Activated naive CD8-positive, alpha-beta T cell (primary cell): ENCODE data around the gene FMN2.
"Not testable (repeated sequence)": the region's sequence is repeated elsewhere in the genome, so short reads cannot be mapped to it uniquely, and the experiment has no call there.

ENCODE experiments used
- H3K27ac Mint-ChIP-seq: one replicate; pipeline ENCODE4 v1.8.0; 2021; ENCODE audit warnings: mixed read lengths
- H3K27me3 Mint-ChIP-seq: one replicate; pipeline ENCODE4 v1.8.0; 2021; ENCODE audit warnings: mixed read lengths
- H3K36me3 Mint-ChIP-seq: one replicate; pipeline ENCODE4 v1.8.0; 2021; ENCODE audit warnings: mixed read lengths
- H3K4me1 Mint-ChIP-seq: one replicate; pipeline ENCODE4 v1.8.0; 2021; ENCODE audit warnings: low read depth, mixed read lengths
- H3K4me3 Mint-ChIP-seq: one replicate; pipeline ENCODE4 v1.8.0; 2021; ENCODE audit warnings: mild to moderate bottlenecking, mixed read lengths
- H3K9me3 Mint-ChIP-seq: one replicate; pipeline ENCODE4 v1.8.0; 2021; ENCODE audit warnings: low read depth, mixed read lengths

FMN2 gene

GRCh38 chr1:240306673-240307072 is 215.0 kb downstream of the FMN2 start:
- Mint-ChIP-seq H3K4me3 (no peak overlapping the region), H3K27me3 (no peaks in the 10 kb centered on the region)

GRCh38 chr1:240308096-240308495 is 216.4 kb downstream of the FMN2 start:
- no peak overlapping the region for H3K27ac Mint-ChIP-seq
- no peak overlapping the region for H3K4me3 Mint-ChIP-seq
- H3K4me1 Mint-ChIP-seq: no peaks in the 10 kb centered on the region
- H3K36me3 Mint-ChIP-seq: no peaks in the 10 kb centered on the region
- no peaks in the 10 kb centered on the region for H3K9me3 Mint-ChIP-seq
- H3K27me3 Mint-ChIP-seq: no peaks in the 10 kb centered on the region

More at GRCh38 chr1:240306673-240307072, 215.0 kb downstream of the FMN2 start:
- Mint-ChIP-seq H3K4me1 (no peaks in the 10 kb centered on the region), H3K36me3 (no peaks in the 10 kb centered on the region), H3K27ac (no peak overlapping the region), H3K9me3 (peaks cover 3% of the 10 kb centered on the region)

GRCh38 chr1:240309769-240310168 is 218.1 kb downstream of the FMN2 start:
- Mint-ChIP-seq H3K4me1 (no peaks in the 10 kb centered on the region), H3K4me3 (no peak overlapping the region), H3K9me3 (no peaks in the 10 kb centered on the region), H3K27me3 (no peaks in the 10 kb centered on the region), H3K27ac (no peak overlapping the region), H3K36me3 (no peaks in the 10 kb centered on the region)

- no peak overlapping the region for H3K27ac Mint-ChIP-seq
- H3K9me3 Mint-ChIP-seq: no peaks in the 10 kb centered on the region
- H3K36me3 Mint-ChIP-seq: no peaks in the 10 kb centered on the region
- H3K27me3 Mint-ChIP-seq: no peaks in the 10 kb centered on the region
- H3K4me1 Mint-ChIP-seq: no peaks in the 10 kb centered on the region
- H3K4me3 Mint-ChIP-seq: no peak overlapping the region
Observed at GRCh38 chr1:240310226-240310925, 218.7 kb downstream of the FMN2 start.

GRCh38 chr1:240312872-240313271 is 221.2 kb downstream of the FMN2 start:
- H3K27ac Mint-ChIP-seq: no peak overlapping the region
- H3K27me3 Mint-ChIP-seq: no peaks in the 10 kb centered on the region
- H3K4me1 Mint-ChIP-seq: no peaks in the 10 kb centered on the region
- no peak overlapping the region for H3K4me3 Mint-ChIP-seq
- H3K36me3 Mint-ChIP-seq: no peaks in the 10 kb centered on the region
- peaks cover 5% of the 10 kb centered on the region for H3K9me3 Mint-ChIP-seq

GRCh38 chr1:240314845-240315801 is 223.4 kb downstream of the FMN2 start:
- Mint-ChIP-seq H3K27me3 (no peaks in the 10 kb centered on the region), H3K4me3 (no peak overlapping the region), H3K27ac (no peak overlapping the region), H3K36me3 (no peaks in the 10 kb centered on the region), H3K9me3 (peaks cover 14% of the 10 kb centered on the region), H3K4me1 (no peaks in the 10 kb centered on the region)

GRCh38 chr1:240319998-240320397 is 228.3 kb downstream of the FMN2 start:
- Mint-ChIP-seq H3K27me3 (peaks cover 7% of the 10 kb centered on the region), H3K4me3 (no peak overlapping the region), H3K9me3 (peaks cover 14% of the 10 kb centered on the region), H3K4me1 (no peaks in the 10 kb centered on the region), H3K36me3 (no peaks in the 10 kb centered on the region), H3K27ac (no peak overlapping the region)

GRCh38 chr1:240320659-240321058 is 229.0 kb downstream of the FMN2 start:
- Mint-ChIP-seq H3K27me3 (peaks cover 7% of the 10 kb centered on the region), H3K4me3 (no peak overlapping the region), H3K4me1 (no peaks in the 10 kb centered on the region), H3K27ac (no peak overlapping the region), H3K9me3 (peaks cover 14% of the 10 kb centered on the region), H3K36me3 (no peaks in the 10 kb centered on the region)

- H3K36me3 Mint-ChIP-seq: no peaks in the 10 kb centered on the region
- peaks cover 9% of the 10 kb centered on the region for H3K9me3 Mint-ChIP-seq
- peaks cover 7% of the 10 kb centered on the region for H3K27me3 Mint-ChIP-seq
- H3K27ac Mint-ChIP-seq: no peak overlapping the region
- no peak overlapping the region for H3K4me3 Mint-ChIP-seq
- H3K4me1 Mint-ChIP-seq: no peaks in the 10 kb centered on the region
Observed at GRCh38 chr1:240322943-240323342, 231.3 kb downstream of the FMN2 start.

GRCh38 chr1:240328382-240328781 is 236.7 kb downstream of the FMN2 start:
- H3K36me3 Mint-ChIP-seq, H3K4me3 Mint-ChIP-seq, H3K27ac Mint-ChIP-seq, H3K9me3 Mint-ChIP-seq, H3K4me1 Mint-ChIP-seq, H3K27me3 Mint-ChIP-seq: not testable (repeated sequence)

GRCh38 chr1:240329443-240329842 is 237.8 kb downstream of the FMN2 start:
- no peak overlapping the region for H3K4me3 Mint-ChIP-seq
- no peaks in the 10 kb centered on the region for H3K4me1 Mint-ChIP-seq
- peaks cover 3% of the 10 kb centered on the region for H3K27me3 Mint-ChIP-seq
- H3K36me3 Mint-ChIP-seq: no peaks in the 10 kb centered on the region
- H3K9me3 Mint-ChIP-seq: no peaks in the 10 kb centered on the region
- H3K27ac Mint-ChIP-seq: no peak overlapping the region

GRCh38 chr1:240332672-240333071 is 241.0 kb downstream of the FMN2 start:
- no peaks in the 10 kb centered on the region for H3K4me1 Mint-ChIP-seq
- no peaks in the 10 kb centered on the region for H3K9me3 Mint-ChIP-seq
- no peak overlapping the region for H3K27ac Mint-ChIP-seq
- H3K27me3 Mint-ChIP-seq: no peaks in the 10 kb centered on the region
- no peak overlapping the region for H3K4me3 Mint-ChIP-seq
- no peaks in the 10 kb centered on the region for H3K36me3 Mint-ChIP-seq

- H3K4me1 Mint-ChIP-seq: no peaks in the 10 kb centered on the region
- no peaks in the 10 kb centered on the region for H3K27me3 Mint-ChIP-seq
- no peaks in the 10 kb centered on the region for H3K9me3 Mint-ChIP-seq
- no peaks in the 10 kb centered on the region for H3K36me3 Mint-ChIP-seq
- H3K27ac Mint-ChIP-seq: no peak overlapping the region
- H3K4me3 Mint-ChIP-seq: no peak overlapping the region
Observed at GRCh38 chr1:240337781-240338180, 246.1 kb downstream of the FMN2 start.

GRCh38 chr1:240338837-240339236 is 247.2 kb downstream of the FMN2 start:
- H3K27me3 Mint-ChIP-seq: no peaks in the 10 kb centered on the region
- H3K9me3 Mint-ChIP-seq: no peaks in the 10 kb centered on the region
- no peaks in the 10 kb centered on the region for H3K4me1 Mint-ChIP-seq
- H3K4me3 Mint-ChIP-seq: no peak overlapping the region
- no peaks in the 10 kb centered on the region for H3K36me3 Mint-ChIP-seq
- no peak overlapping the region for H3K27ac Mint-ChIP-seq

- H3K27me3 Mint-ChIP-seq: no peaks in the 10 kb centered on the region
- no peaks in the 10 kb centered on the region for H3K4me1 Mint-ChIP-seq
- H3K36me3 Mint-ChIP-seq: no peaks in the 10 kb centered on the region
- H3K27ac Mint-ChIP-seq: no peak overlapping the region
- H3K4me3 Mint-ChIP-seq: no peak overlapping the region
- no peaks in the 10 kb centered on the region for H3K9me3 Mint-ChIP-seq
Observed at GRCh38 chr1:240341365-240342250, 249.9 kb downstream of the FMN2 start.
